ENCODE data around the gene PAGR1. TPM values are rescaled to one million over a fixed set of nuclear protein-coding genes. Genes with fewer than 3 reads are reported as not detected.
A peak's percentile ranks its signal among the peaks of the same experiment; 100 is the strongest.

Gene PAGR1
- total RNA-seq, 3 donors from 2014 or later, result 26.6 to 40.5 (median 29.8) TPM

GRCh38 chr16:29812754-29813643 is 3.0 kb upstream of the PAGR1 start:
- no peaks in the 10 kb centered on the region for H3K9me3 ChIP-seq
- no peak for DNase-seq (ENCODE audit: low spot score in 2 of 2)
- intact Hi-C loops (cut with DNase I; ENCODE audit: low total_unique reads), result no loop called here
- peak overlapping the region; percentile 42 to 70 (median 59) for H3K4me3 ChIP-seq
- H3K27ac ChIP-seq, result peak overlapping the region; percentile 89 to 99
- peaks cover 8 to 22% of the 10 kb centered on the region in 2 donors for H3K4me1 ChIP-seq
- no peak for TF ChIP-seq POLR2A (IDR thresholded peaks at IDR 0.05)
- no peak for TF ChIP-seq POLR2AphosphoS5 (IDR thresholded peaks at IDR 0.05)
- no peak for TF ChIP-seq CTCF (IDR thresholded peaks at IDR 0.05)
- no peaks in the 10 kb centered on the region for H3K36me3 ChIP-seq
- H3K27me3 ChIP-seq, result no peaks in the 10 kb centered on the region

- H3K4me3 ChIP-seq, result no peak overlapping the region
- no peaks in the 10 kb centered on the region for H3K9me3 ChIP-seq
- DNase-seq (ENCODE audit: low spot score in 2 of 2), result no peak
- intact Hi-C loops (cut with DNase I; ENCODE audit: low total_unique reads), result no loop called here
- H3K36me3 ChIP-seq, result no peaks in the 10 kb centered on the region
- TF ChIP-seq CTCF (IDR thresholded peaks at IDR 0.05) (no peak), POLR2AphosphoS5 (IDR thresholded peaks at IDR 0.05) (no peak), POLR2A (IDR thresholded peaks at IDR 0.05) (no peak)
- H3K27ac ChIP-seq, result peak overlapping the region in 1 of 2 donors; percentile 99
- peaks cover 3 to 13% of the 10 kb centered on the region in 2 donors for H3K4me1 ChIP-seq
- no peaks in the 10 kb centered on the region for H3K27me3 ChIP-seq
These were observed 2.0 kb upstream of the PAGR1 start for GRCh38 chr16:29813644-29814562.

GRCh38 chr16:29814592-29814991 is 1.4 kb upstream of the PAGR1 start:
- no peak for TF ChIP-seq CTCF (IDR thresholded peaks at IDR 0.05)
- TF ChIP-seq POLR2A (IDR thresholded peaks at IDR 0.05), result no peak
- no peak for TF ChIP-seq POLR2AphosphoS5 (IDR thresholded peaks at IDR 0.05)
- Histone ChIP-seq H3K36me3 (no peaks in the 10 kb centered on the region), H3K27ac (peak overlapping the region in 1 of 2 donors; percentile 83), H3K4me1 (peaks cover 3 to 9% of the 10 kb centered on the region in 2 donors), H3K4me3 (no peak overlapping the region), H3K9me3 (no peaks in the 10 kb centered on the region), H3K27me3 (no peaks in the 10 kb centered on the region)
- no peak for DNase-seq (ENCODE audit: low spot score in 2 of 2)
- intact Hi-C loops (cut with DNase I; ENCODE audit: low total_unique reads), result no loop called here

GRCh38 chr16:29815032-29815721 is 775 bp upstream of the PAGR1 start:
- H3K36me3 ChIP-seq, result no peaks in the 10 kb centered on the region
- DNase-seq (ENCODE audit: low spot score in 2 of 2), result no peak
- H3K4me3 ChIP-seq, result peak overlapping the region; percentile 64 to 84 (median 81)
- H3K9me3 ChIP-seq, result no peaks in the 10 kb centered on the region
- H3K27me3 ChIP-seq, result no peaks in the 10 kb centered on the region
- H3K4me1 ChIP-seq, result peaks cover 3 to 13% of the 10 kb centered on the region in 2 donors
- H3K27ac ChIP-seq, result peak overlapping the region; percentile 26 to 83
- TF ChIP-seq CTCF (IDR thresholded peaks at IDR 0.05), result no peak
- no peak for TF ChIP-seq POLR2A (IDR thresholded peaks at IDR 0.05)
- TF ChIP-seq POLR2AphosphoS5 (IDR thresholded peaks at IDR 0.05), result no peak
- intact Hi-C loops (cut with DNase I; ENCODE audit: low total_unique reads), result no loop called here

Measured in breast epithelium (tissue), 4 donors.